Kidney epithelial cell (primary cell): ENCODE data around the gene TLE1. TPM values are rescaled to one million over a fixed set of nuclear protein-coding genes. Genes with fewer than 3 reads are reported as not detected.

Experiments
- DNase-seq: peaks from one replicate; pipeline ENCODE4 v3.0.0-alpha.2; 2010; ENCODE audit warnings: low read depth
- H3K27me3 ChIP-seq: 2 replicates; pipeline ENCODE4 v1.6.0; 2011; ENCODE audit warnings: low read length; ENCODE audit not compliant: control insufficient read depth, insufficient read depth
- H3K36me3 ChIP-seq: 2 replicates; pipeline ENCODE4 v1.5.1; 2011; ENCODE audit warnings: low read length; ENCODE audit not compliant: control insufficient read depth, insufficient read depth
- H3K4me3 ChIP-seq: 2 replicates; pipeline ENCODE4 v1.5.1; 2011; ENCODE audit warnings: low read depth, mild to moderate bottlenecking, control low read depth, low read length
- total RNA-seq: library from RNA; depleted of rRNA; stranded (reverse); fragments of >200 nt; gene quantifications from 2 replicates; pipeline ENCODE4 v1.2.3, GENCODE V29; 2015
- TF ChIP-seq, protein P1 (sequence below): IDR thresholded peaks from 2 replicates; pipeline ENCODE4 v1.5.1; 2011; ENCODE audit warnings: mild to moderate bottlenecking, moderate library complexity, low read length, control low read depth, inconsistent platforms; ENCODE audit not compliant: insufficient read depth, poor library complexity, severe bottlenecking

The TLE1 gene
- total RNA-seq, 1 donor from 2014 or later, result 64.1 TPM

DNA sequence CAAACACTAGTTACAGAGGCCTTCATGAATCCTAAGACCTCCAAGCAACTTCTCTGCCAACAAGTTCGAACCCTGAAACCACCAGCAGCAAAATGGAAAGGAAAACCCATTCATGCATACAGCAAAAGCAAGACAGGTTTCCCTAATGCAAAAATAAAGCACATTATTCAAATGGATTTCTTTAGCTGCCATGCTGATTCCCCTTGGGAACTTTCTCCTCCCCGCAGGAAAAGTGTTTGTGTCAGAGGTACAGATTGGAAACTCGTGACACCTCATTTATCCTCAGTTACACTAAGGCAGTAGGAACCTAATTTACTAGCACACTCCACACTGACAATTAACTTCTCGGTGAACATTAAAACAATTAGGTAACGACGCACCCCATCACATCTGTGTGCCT, 63.4 kb downstream of the TLE1 start:
- no peak for DNase-seq
- TF ChIP-seq, protein P1, sequence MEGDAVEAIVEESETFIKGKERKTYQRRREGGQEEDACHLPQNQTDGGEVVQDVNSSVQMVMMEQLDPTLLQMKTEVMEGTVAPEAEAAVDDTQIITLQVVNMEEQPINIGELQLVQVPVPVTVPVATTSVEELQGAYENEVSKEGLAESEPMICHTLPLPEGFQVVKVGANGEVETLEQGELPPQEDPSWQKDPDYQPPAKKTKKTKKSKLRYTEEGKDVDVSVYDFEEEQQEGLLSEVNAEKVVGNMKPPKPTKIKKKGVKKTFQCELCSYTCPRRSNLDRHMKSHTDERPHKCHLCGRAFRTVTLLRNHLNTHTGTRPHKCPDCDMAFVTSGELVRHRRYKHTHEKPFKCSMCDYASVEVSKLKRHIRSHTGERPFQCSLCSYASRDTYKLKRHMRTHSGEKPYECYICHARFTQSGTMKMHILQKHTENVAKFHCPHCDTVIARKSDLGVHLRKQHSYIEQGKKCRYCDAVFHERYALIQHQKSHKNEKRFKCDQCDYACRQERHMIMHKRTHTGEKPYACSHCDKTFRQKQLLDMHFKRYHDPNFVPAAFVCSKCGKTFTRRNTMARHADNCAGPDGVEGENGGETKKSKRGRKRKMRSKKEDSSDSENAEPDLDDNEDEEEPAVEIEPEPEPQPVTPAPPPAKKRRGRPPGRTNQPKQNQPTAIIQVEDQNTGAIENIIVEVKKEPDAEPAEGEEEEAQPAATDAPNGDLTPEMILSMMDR, result no peak
- Histone ChIP-seq H3K36me3 (peaks cover 1% of the 10 kb centered on the region), H3K27me3 (no peaks in the 10 kb centered on the region), H3K4me3 (no peak overlapping the region)

DNA sequence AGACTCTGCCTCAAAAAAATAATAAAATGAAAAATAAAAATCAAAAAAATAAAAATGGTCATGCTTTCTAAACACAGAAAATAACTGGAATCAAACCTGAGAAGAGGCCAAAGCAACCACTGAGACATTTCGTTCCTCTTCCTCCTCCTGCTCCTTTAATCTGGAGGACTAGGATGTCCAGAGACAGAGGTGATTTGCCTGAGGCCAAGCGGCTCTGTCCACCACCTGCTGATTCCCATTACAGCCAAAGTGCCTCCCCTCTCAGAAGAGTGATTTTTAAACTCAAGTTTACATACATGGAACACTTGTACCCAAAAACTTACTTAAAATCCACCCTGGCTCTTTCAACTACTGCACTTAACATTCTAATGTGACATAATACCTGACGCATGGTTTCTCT, 65.6 kb downstream of the TLE1 start:
- Histone ChIP-seq H3K27me3 (no peaks in the 10 kb centered on the region), H3K36me3 (peaks cover 1% of the 10 kb centered on the region), H3K4me3 (no peak overlapping the region)
- TF ChIP-seq, protein P1, result no peak
- no peak for DNase-seq

DNA sequence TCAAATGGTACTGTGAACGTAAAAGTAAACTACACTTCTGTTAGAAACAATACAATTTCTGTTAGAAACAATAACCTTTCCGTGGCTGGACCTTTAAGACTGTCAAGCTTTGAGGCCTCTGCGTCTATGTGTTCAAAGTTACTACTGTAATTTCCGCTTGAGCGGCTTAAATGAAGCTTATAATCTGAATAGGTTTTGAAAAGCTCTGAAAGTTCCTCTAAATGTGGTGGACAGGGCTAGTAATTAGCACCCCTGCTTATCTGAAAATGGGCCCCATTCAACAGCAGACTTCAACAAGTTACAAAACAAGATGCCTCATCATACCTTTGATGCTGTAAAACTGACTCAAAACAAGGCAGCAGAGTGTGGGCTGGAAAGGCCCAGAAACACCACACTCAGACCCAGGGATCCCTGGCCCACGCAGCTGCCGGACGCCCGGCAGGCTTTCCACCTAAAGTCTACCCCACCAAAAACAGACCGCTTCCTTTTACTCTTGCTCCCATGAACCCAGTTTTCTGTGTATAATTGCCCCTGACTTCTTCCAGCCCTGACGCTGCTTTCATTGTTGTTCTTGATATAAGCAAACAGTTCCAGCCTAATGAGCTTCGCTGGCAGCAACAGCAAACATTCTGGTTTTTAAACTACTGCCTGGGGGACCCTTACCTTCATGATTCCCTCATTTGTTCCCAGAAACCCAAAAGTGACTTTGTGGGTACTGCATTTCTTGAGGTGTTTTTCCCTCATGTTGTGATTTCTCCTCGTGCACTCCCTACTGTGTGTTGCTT, 66.7 kb downstream of the TLE1 start:
- Histone ChIP-seq H3K36me3 (peaks cover 1% of the 10 kb centered on the region), H3K4me3 (no peak overlapping the region), H3K27me3 (no peaks in the 10 kb centered on the region)
- DNase-seq, result no peak
- TF ChIP-seq, protein P1, result no peak

DNA sequence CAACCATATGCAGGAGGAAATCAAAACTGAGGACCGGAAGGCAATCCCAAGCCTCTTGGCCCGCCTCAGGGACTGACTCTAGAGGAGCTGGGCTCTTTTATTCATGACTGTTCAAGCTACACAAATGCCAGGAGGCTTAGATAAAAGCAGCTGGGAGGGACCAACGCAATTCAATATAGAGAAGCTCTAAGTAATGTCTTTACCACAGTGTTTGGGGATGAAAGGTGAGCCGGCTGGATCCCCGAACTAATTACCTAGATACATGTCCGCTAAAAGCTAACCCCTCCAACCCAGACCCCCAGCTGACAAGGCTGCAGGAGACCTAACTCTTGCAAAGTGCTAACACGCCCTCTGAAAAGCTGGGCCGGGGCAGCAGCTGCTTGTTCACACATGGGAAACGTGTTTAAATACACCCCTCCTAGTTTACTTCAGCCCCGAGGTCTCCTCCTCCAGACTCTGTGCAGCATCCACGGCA, 67.5 kb downstream of the TLE1 start:
- TF ChIP-seq, protein P1, result no peak
- Histone ChIP-seq H3K4me3 (no peak overlapping the region), H3K27me3 (no peaks in the 10 kb centered on the region), H3K36me3 (peaks cover 1% of the 10 kb centered on the region)
- DNase-seq, result no peak

DNA sequence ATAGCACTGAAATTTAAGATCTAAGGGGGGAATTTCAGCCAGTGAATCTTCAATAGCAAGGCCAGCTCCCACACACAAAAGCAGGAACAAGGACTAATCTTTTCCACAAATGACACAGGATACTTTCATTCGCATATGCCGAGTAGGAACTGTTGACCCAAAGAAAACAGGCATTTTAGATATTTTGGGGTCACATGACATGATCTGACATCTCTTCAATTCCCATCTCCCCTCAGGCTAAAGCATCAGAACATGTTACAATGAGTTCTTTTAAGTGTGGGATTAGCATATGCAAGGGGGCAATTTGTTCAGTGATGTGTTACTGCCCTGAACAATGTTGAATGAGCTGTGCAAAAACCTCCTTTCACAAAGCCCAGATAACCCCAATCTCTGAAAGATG, 68.2 kb downstream of the TLE1 start:
- H3K36me3 ChIP-seq, result peaks cover 1% of the 10 kb centered on the region
- no peak overlapping the region for H3K4me3 ChIP-seq
- H3K27me3 ChIP-seq, result no peaks in the 10 kb centered on the region
- no peak for DNase-seq
- TF ChIP-seq, protein P1, result no peak

DNA sequence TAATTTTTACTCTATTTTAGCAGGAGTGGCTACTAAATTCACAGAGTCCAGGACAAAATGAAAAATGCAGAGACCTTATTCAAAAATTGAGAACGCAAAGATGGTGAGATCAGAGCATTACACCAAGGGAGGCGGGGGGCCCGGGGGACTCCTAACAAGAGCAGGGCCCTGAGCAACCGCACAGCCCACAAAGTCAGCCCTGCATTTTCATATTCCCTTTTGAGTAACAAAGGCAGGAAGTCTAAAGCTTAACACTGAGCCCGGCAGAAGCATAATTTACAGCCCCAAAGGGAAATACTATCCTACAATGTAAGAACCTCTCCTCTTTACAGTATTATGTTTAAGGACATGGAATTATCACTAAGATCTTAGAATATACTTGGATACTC, 69.4 kb downstream of the TLE1 start:
- DNase-seq, result no peak
- H3K27me3 ChIP-seq, result no peaks in the 10 kb centered on the region
- TF ChIP-seq, protein P1, result no peak
- H3K36me3 ChIP-seq, result peaks cover 3% of the 10 kb centered on the region
- H3K4me3 ChIP-seq, result no peak overlapping the region
